H1 (cell line): ENCODE data around the gene CGRRF1.

Experiments used
- GABPA ChIP-seq: IDR thresholded peaks from 2 replicates; pipeline ENCODE4 v1.6.1; 2011; ENCODE audit warnings: mild to moderate bottlenecking, low read length, moderate library complexity, borderline replicate concordance; ENCODE audit not compliant: insufficient read depth
- JUN ChIP-seq: IDR thresholded peaks from 2 replicates; pipeline ENCODE4 v1.6.1; 2011; ENCODE audit warnings: low read depth, mild to moderate bottlenecking, improper control_type of control experiment, low read length
- MAX ChIP-seq: IDR thresholded peaks from 2 replicates; pipeline ENCODE4 v1.6.1; 2012; ENCODE audit warnings: inconsistent platforms
- POLR2AphosphoS5 ChIP-seq: IDR thresholded peaks from 2 replicates; pipeline ENCODE4 v1.6.1; 2011; ENCODE audit warnings: low read depth, low read length
- RFX5 ChIP-seq: IDR thresholded peaks from 2 replicates; pipeline ENCODE4 v1.6.1; 2011; ENCODE audit warnings: low read depth, low read length, improper control_type of control experiment, borderline replicate concordance
- SIN3A ChIP-seq, 2 experiments: IDR thresholded peaks in 1 of 2; conservative IDR thresholded peaks in 1 of 2; 2 replicates each; pipeline ENCODE4 v1.6.1; 2011 to 2012; ENCODE audit warnings: low read length in 2 of 2, improper control_type of control experiment in 1 of 2, low read depth in 1 of 2, mild to moderate bottlenecking in 1 of 2
- TCF12 ChIP-seq: IDR thresholded peaks from 2 replicates; pipeline ENCODE4 v1.6.1; 2011; ENCODE audit warnings: low read depth, mild to moderate bottlenecking, low read length
- ZNF274 ChIP-seq: IDR thresholded peaks from 2 replicates; pipeline ENCODE4 v1.7.0; 2012; ENCODE audit warnings: low read length, borderline replicate concordance; ENCODE audit errors: extremely low read depth
- TF ChIP-seq, protein P1 (sequence below), 3 experiments: IDR thresholded peaks; 1 replicate in 2 of 3; 2 replicates in 1 of 3; pipeline versions ENCODE4 v1.5.1 to v1.6.1; 2011; ENCODE audit warnings: low read length in 3 of 3, mild to moderate bottlenecking in 3 of 3, inconsistent platforms in 2 of 3, low read depth in 1 of 3, moderate library complexity in 1 of 3; ENCODE audit not compliant: insufficient read depth in 1 of 3; ENCODE audit errors: control extremely low read depth in 1 of 3
- TF ChIP-seq, protein P2 (sequence below): IDR thresholded peaks from 2 replicates; pipeline ENCODE4 v1.6.1; 2011; ENCODE audit warnings: low read depth, mild to moderate bottlenecking, low read length; ENCODE audit not compliant: insufficient read depth

DNA sequence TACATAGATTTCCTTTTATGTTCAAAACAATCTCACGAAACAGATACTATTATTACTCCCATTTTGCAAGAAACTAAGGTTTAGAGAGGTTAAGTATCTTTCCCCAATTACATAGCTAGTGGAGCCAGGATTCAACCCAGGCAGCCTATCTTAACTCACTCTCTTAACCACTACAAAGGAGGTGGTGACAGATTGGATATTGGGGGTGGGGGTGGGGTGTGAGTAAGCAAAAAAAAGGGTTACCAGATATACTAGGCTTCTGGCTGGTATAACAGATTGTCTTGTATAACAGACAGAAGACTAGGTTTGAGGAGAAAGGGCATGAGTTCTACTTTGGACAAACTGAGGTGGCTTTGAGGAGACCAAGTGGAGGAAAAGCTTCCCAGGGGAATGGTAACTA lies 23.0 kb upstream of the CGRRF1 start:
- TF ChIP-seq, protein P1, sequence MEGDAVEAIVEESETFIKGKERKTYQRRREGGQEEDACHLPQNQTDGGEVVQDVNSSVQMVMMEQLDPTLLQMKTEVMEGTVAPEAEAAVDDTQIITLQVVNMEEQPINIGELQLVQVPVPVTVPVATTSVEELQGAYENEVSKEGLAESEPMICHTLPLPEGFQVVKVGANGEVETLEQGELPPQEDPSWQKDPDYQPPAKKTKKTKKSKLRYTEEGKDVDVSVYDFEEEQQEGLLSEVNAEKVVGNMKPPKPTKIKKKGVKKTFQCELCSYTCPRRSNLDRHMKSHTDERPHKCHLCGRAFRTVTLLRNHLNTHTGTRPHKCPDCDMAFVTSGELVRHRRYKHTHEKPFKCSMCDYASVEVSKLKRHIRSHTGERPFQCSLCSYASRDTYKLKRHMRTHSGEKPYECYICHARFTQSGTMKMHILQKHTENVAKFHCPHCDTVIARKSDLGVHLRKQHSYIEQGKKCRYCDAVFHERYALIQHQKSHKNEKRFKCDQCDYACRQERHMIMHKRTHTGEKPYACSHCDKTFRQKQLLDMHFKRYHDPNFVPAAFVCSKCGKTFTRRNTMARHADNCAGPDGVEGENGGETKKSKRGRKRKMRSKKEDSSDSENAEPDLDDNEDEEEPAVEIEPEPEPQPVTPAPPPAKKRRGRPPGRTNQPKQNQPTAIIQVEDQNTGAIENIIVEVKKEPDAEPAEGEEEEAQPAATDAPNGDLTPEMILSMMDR (IDR thresholded peaks at IDR 0.05; ENCODE audit: control extremely low read depth in 1 of 3, insufficient read depth in 1 of 3, low read depth in 1 of 3, low read length in 3 of 3), result no peak
- TF ChIP-seq GABPA (no peak), ZNF274 (no peak), POLR2AphosphoS5 (no peak), JUN (no peak), SIN3A (conservative IDR thresholded peaks at IDR 0.05 in 1 of 2, IDR thresholded peaks at IDR 0.05 in 1 of 2; ENCODE audit: low read depth in 1 of 2, low read length in 2 of 2) (no peak), TCF12 (no peak), MAX (no peak), RFX5 (no peak)
- TF ChIP-seq, protein P2, sequence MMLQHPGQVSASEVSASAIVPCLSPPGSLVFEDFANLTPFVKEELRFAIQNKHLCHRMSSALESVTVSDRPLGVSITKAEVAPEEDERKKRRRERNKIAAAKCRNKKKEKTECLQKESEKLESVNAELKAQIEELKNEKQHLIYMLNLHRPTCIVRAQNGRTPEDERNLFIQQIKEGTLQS, result no peak
